Measurements from ENCODE around the gene CYB561D2. TPM values are rescaled to one million over a fixed set of nuclear protein-coding genes. Genes with fewer than 3 reads are reported as not detected.

CYB561D2 gene
- polyA plus RNA-seq, 1 donor: 5.2 TPM

GRCh38 chr3:50365080-50365841, 14.6 kb downstream of the CYB561D2 start:
- no peak for DNase-seq (ENCODE audit: low read depth)

GRCh38 chr3:50365842-50366220, 15.2 kb downstream of the CYB561D2 start:
- DNase-seq (ENCODE audit: low read depth): no peak

- DNase-seq (ENCODE audit: low read depth): no peak
Measured at GRCh38 chr3:50369012-50369670, 18.5 kb downstream of the CYB561D2 start.

- DNase-seq (ENCODE audit: low read depth): no peak
Measured at GRCh38 chr3:50370594-50370993, 19.9 kb downstream of the CYB561D2 start.

- no peak for DNase-seq (ENCODE audit: low read depth)
Measured at GRCh38 chr3:50371133-50371685, 20.5 kb downstream of the CYB561D2 start.

GRCh38 chr3:50372349-50372748, 21.7 kb downstream of the CYB561D2 start:
- no peak for DNase-seq (ENCODE audit: low read depth)

- no peak for DNase-seq (ENCODE audit: low read depth)
Measured at GRCh38 chr3:50373146-50374051, 22.7 kb downstream of the CYB561D2 start.

GRCh38 chr3:50374363-50375257, 23.9 kb downstream of the CYB561D2 start:
- DNase-seq (ENCODE audit: low read depth): no peak

- DNase-seq (ENCODE audit: low read depth): no peak
Measured at GRCh38 chr3:50375258-50375931, 24.7 kb downstream of the CYB561D2 start.

GRCh38 chr3:50378024-50378423, 27.4 kb downstream of the CYB561D2 start:
- no peak for DNase-seq (ENCODE audit: low read depth)

- DNase-seq (ENCODE audit: low read depth): no peak
Measured at GRCh38 chr3:50378757-50379156, 28.1 kb downstream of the CYB561D2 start.

- no peak for DNase-seq (ENCODE audit: low read depth)
Measured at GRCh38 chr3:50380405-50381085, 29.9 kb downstream of the CYB561D2 start.

GRCh38 chr3:50381383-50381782, 30.7 kb downstream of the CYB561D2 start:
- no peak for DNase-seq (ENCODE audit: low read depth)

- no peak for DNase-seq (ENCODE audit: low read depth)
Measured at GRCh38 chr3:50382722-50383121, 32.1 kb downstream of the CYB561D2 start.

- DNase-seq (ENCODE audit: low read depth): no peak
Measured at GRCh38 chr3:50383750-50384149, 33.1 kb downstream of the CYB561D2 start.

- DNase-seq (ENCODE audit: low read depth): no peak
Measured at GRCh38 chr3:50385754-50386153, 35.1 kb downstream of the CYB561D2 start.

GRCh38 chr3:50388016-50388719, 37.5 kb downstream of the CYB561D2 start:
- no peak for DNase-seq (ENCODE audit: low read depth)

GRCh38 chr3:50388720-50389413, 38.2 kb downstream of the CYB561D2 start:
- no peak for DNase-seq (ENCODE audit: low read depth)

- DNase-seq (ENCODE audit: low read depth): no peak
Measured at GRCh38 chr3:50389414-50389767, 38.7 kb downstream of the CYB561D2 start.
